Measurements from ENCODE around the gene SRGN.

Gene SRGN

DNA sequence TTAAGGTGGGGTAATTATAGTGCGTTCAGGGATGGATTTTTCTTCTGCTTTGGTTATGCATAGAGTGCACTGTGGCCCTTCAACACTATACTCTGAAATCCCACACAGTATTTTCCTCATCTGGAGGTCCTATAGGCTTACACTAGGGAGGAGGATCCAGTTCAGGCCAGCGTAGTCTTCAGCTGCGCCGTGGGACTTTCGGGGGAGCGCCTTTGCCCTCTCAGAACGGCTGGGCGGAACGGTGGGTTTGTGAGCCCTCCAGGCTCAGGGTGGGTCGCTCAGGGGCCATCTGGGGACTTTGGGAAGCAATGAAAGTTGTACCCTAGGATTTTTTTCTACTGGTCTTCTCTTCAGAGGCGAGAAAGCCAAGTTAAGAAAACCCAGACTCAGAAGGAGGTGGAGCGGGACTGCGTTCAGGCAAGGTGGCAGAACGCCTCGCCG is 35.4 kb downstream of the SRGN start:
- TF ChIP-seq SPI1 (IDR thresholded peaks at IDR 0.05; ENCODE audit: borderline replicate concordance, low read depth) (no peak), POLR2AphosphoS5 (IDR thresholded peaks at IDR 0.05; ENCODE audit: low read depth) (no peak), GABPA (IDR thresholded peaks at IDR 0.05; ENCODE audit: low read depth) (no peak)
- TF ChIP-seq, protein P1, sequence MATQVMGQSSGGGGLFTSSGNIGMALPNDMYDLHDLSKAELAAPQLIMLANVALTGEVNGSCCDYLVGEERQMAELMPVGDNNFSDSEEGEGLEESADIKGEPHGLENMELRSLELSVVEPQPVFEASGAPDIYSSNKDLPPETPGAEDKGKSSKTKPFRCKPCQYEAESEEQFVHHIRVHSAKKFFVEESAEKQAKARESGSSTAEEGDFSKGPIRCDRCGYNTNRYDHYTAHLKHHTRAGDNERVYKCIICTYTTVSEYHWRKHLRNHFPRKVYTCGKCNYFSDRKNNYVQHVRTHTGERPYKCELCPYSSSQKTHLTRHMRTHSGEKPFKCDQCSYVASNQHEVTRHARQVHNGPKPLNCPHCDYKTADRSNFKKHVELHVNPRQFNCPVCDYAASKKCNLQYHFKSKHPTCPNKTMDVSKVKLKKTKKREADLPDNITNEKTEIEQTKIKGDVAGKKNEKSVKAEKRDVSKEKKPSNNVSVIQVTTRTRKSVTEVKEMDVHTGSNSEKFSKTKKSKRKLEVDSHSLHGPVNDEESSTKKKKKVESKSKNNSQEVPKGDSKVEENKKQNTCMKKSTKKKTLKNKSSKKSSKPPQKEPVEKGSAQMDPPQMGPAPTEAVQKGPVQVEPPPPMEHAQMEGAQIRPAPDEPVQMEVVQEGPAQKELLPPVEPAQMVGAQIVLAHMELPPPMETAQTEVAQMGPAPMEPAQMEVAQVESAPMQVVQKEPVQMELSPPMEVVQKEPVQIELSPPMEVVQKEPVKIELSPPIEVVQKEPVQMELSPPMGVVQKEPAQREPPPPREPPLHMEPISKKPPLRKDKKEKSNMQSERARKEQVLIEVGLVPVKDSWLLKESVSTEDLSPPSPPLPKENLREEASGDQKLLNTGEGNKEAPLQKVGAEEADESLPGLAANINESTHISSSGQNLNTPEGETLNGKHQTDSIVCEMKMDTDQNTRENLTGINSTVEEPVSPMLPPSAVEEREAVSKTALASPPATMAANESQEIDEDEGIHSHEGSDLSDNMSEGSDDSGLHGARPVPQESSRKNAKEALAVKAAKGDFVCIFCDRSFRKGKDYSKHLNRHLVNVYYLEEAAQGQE (IDR thresholded peaks at IDR 0.05; ENCODE audit: insufficient replicate concordance, low read depth) = peak; percentile 30
- TF ChIP-seq, protein P2, sequence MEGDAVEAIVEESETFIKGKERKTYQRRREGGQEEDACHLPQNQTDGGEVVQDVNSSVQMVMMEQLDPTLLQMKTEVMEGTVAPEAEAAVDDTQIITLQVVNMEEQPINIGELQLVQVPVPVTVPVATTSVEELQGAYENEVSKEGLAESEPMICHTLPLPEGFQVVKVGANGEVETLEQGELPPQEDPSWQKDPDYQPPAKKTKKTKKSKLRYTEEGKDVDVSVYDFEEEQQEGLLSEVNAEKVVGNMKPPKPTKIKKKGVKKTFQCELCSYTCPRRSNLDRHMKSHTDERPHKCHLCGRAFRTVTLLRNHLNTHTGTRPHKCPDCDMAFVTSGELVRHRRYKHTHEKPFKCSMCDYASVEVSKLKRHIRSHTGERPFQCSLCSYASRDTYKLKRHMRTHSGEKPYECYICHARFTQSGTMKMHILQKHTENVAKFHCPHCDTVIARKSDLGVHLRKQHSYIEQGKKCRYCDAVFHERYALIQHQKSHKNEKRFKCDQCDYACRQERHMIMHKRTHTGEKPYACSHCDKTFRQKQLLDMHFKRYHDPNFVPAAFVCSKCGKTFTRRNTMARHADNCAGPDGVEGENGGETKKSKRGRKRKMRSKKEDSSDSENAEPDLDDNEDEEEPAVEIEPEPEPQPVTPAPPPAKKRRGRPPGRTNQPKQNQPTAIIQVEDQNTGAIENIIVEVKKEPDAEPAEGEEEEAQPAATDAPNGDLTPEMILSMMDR (IDR thresholded peaks at IDR 0.05; ENCODE audit: insufficient read depth, low read length) = no peak
- no peak for DNase-seq (ENCODE audit: low read depth in 1 of 2, low spot score in 1 of 2)
- peak overlapping the region; percentile 92 for H3K27ac ChIP-seq (replicated peaks)
- no peaks in the 10 kb centered on the region for H3K27me3 ChIP-seq (ENCODE audit: insufficient read depth, poor library complexity, severe bottlenecking)
- H3K4me3 ChIP-seq (replicated peaks; ENCODE audit: insufficient read depth, low read length) = peak overlapping the region; percentile 43

DNA sequence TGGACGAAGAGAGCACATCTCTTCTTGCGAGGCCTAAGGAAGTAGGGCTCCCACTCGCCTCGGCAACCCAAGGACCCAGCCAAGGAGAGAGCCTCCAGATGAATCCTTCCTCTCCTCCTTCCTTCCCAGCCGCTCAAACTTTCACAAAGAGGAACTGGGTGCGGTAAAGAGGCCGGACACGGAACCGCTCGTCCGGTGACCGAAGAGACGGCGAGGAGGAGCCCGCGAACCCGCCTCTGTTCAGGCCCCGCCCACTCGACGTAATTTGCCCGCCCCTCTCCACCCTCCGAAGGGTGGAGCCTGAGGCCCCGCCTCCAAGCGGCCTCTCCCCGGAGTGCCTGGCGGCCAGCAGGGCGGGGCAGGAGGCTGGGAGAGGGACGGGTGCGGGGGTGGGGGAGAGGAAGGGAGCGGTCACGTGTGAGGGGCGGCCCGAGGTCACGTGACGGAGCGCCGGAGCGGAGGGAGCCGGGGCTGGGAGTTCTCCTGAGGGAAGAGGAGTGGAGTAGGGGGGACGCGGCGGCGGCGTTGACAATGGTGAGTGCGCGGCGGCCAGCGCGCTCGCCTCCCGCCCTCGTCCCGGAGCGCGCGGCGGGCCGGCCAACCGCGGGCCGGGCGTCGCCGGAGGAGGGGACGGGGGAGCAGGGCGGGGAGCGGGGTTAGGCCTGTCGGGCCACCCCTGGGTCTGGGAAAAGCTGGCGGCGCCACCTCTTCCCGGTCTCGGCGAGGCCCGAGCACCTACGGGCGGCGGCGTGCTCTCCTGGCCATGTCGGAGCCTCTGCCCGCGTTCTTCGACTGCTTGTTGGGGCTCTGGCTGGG is 36.1 kb downstream of the SRGN start, which contains the start of gene VPS26A:
Gene VPS26A, plus strand, starts transcription at position 432 of the 816 bp plus-strand sequence. Its CDS starts 100 bp downstream, at position 532.
- H3K4me3 ChIP-seq (replicated peaks; ENCODE audit: insufficient read depth, low read length) = peak within 1 kb of the TSS; percentile 97
- DNase-seq (ENCODE audit: low read depth in 1 of 2, low spot score in 1 of 2) = peak; percentile 97 to 99
- H3K27ac ChIP-seq (replicated peaks) = peak within 1 kb of the TSS; percentile 92
- TF ChIP-seq, protein P1 (IDR thresholded peaks at IDR 0.05; ENCODE audit: insufficient replicate concordance, low read depth) = no peak
- TF ChIP-seq GABPA (IDR thresholded peaks at IDR 0.05; ENCODE audit: low read depth) = peak; percentile 59
- peak; percentile 98 for TF ChIP-seq SPI1 (IDR thresholded peaks at IDR 0.05; ENCODE audit: borderline replicate concordance, low read depth)
- TF ChIP-seq, protein P2 (IDR thresholded peaks at IDR 0.05; ENCODE audit: insufficient read depth, low read length) = no peak
- peak; percentile 75 for TF ChIP-seq POLR2AphosphoS5 (IDR thresholded peaks at IDR 0.05; ENCODE audit: low read depth)
- no peaks in the 10 kb centered on the region for H3K27me3 ChIP-seq (ENCODE audit: insufficient read depth, poor library complexity, severe bottlenecking)

DNA sequence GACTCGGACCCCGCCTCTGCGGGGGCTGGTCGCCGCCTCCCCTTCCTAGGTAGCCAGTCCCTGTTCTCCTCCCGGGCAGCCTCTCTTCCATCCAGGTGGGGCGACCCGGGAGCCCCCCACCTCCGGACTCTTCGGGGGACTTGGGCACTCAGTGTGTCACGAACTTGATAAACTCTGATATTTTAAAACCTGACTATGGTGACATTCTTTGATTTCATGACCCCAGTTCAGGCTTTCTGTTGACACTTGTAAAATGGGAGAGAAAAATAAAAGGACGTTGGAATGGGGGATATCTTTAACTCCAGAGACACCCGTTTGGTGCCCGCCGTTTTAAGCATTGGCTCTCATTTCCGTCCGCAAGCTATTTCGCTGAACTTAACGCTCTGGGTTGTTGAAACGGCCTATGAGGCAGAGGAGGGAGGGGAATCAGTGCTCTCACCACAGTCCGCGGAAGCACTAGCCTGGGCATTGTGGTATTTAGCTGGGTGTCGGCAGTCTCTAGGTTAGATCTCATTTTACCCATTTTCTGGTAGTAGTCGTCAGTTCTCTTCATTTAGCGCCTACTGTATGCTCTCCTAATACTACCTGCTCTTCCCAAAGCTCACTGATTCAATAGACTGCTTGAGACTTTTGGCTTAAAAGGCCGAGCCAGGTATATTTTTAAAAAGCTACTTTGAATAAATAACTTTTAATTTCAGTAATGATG is 36.8 kb downstream of the SRGN start:
- peak overlapping the region; percentile 97 for H3K4me3 ChIP-seq (replicated peaks; ENCODE audit: insufficient read depth, low read length)
- TF ChIP-seq POLR2AphosphoS5 (IDR thresholded peaks at IDR 0.05; ENCODE audit: low read depth) (no peak; the same call in 1 of the 2 replicates), SPI1 (IDR thresholded peaks at IDR 0.05; ENCODE audit: borderline replicate concordance, low read depth) (no peak), GABPA (IDR thresholded peaks at IDR 0.05; ENCODE audit: low read depth) (no peak)
- TF ChIP-seq, protein P1 (IDR thresholded peaks at IDR 0.05; ENCODE audit: insufficient replicate concordance, low read depth) = no peak
- TF ChIP-seq, protein P2 (IDR thresholded peaks at IDR 0.05; ENCODE audit: insufficient read depth, low read length) = no peak
- DNase-seq (ENCODE audit: low read depth in 1 of 2, low spot score in 1 of 2) = peak in 1 of 2 experiments; percentile 76
- H3K27ac ChIP-seq (replicated peaks) = peak overlapping the region; percentile 87
- no peaks in the 10 kb centered on the region for H3K27me3 ChIP-seq (ENCODE audit: insufficient read depth, poor library complexity, severe bottlenecking)

All from HL-60 (cell line).